HCT116 (cell line): ENCODE results near the gene KDM1B.
"Not testable (repeated sequence)": the region's sequence is repeated elsewhere in the genome, so short reads cannot be mapped to it uniquely, and the experiment has no call there.

Source experiments
- CEBPB ChIP-seq: IDR thresholded peaks from 2 replicates; pipeline ENCODE4 v1.6.1; 2012; ENCODE audit warnings: low read depth
- EZH2 ChIP-seq: fragments of 200-600 bp; sonication (generic); IDR thresholded peaks from 2 replicates; pipeline ENCODE4 v1.6.1; 2017; ENCODE audit warnings: antibody characterized with exemption, mixed run types
- EZH2phosphoT487 ChIP-seq: fragments of 200-600 bp; IDR thresholded peaks from 2 replicates; pipeline ENCODE4 v1.6.1; 2018; ENCODE audit warnings: antibody characterized with exemption, borderline replicate concordance
- JUND ChIP-seq: IDR thresholded peaks from 2 replicates; pipeline ENCODE4 v1.6.1; 2012
- POLR2A ChIP-seq: IDR thresholded peaks from 2 replicates; pipeline ENCODE4 v1.7.0; 2011; ENCODE audit warnings: borderline replicate concordance; ENCODE audit not compliant: insufficient read depth, insufficient read length; ENCODE audit errors: extremely low read depth
- RAD21 ChIP-seq: IDR thresholded peaks from 2 replicates; pipeline ENCODE4 v1.6.1; 2012; ENCODE audit warnings: low read depth, mild to moderate bottlenecking
- SIN3A ChIP-seq: IDR thresholded peaks from 2 replicates; pipeline ENCODE4 v1.6.1; 2012; ENCODE audit warnings: low read depth
- SP1 ChIP-seq: IDR thresholded peaks from 2 replicates; pipeline ENCODE4 v1.6.1; 2012; ENCODE audit warnings: low read depth
- TCF7L2 ChIP-seq: IDR thresholded peaks from 2 replicates; pipeline ENCODE4 v1.7.0; 2011; ENCODE audit warnings: borderline replicate concordance, inconsistent platforms; ENCODE audit not compliant: insufficient read depth, insufficient read length; ENCODE audit errors: extremely low read depth
- YY1 ChIP-seq: IDR thresholded peaks from 2 replicates; pipeline ENCODE4 v1.6.1; 2011; ENCODE audit warnings: low read length, low read depth, moderate library complexity, mild to moderate bottlenecking; ENCODE audit not compliant: insufficient replicate concordance; ENCODE audit errors: extremely low read depth
- ZFX ChIP-seq: fragments of 450-650 bp; IDR thresholded peaks from 2 replicates; pipeline ENCODE4 v1.6.1; 2017
- TF ChIP-seq, protein P1 (sequence below), 3 experiments: fragments of 200-600 bp in 1 of 3; sonication (generic) in 1 of 3; IDR thresholded peaks in 2 of 3; conservative IDR thresholded peaks in 1 of 3; 2 replicates each; pipeline ENCODE4 v1.5.1; 2012 to 2017; ENCODE audit warnings: low read depth in 2 of 3, low read length in 2 of 3, antibody characterized with exemption in 1 of 3, borderline replicate concordance in 1 of 3, control low read depth in 1 of 3, mild to moderate bottlenecking in 1 of 3, mixed read lengths in 1 of 3, mixed run types in 1 of 3, moderate library complexity in 1 of 3; ENCODE audit not compliant: insufficient read depth in 1 of 3
- TF ChIP-seq, protein P2 (sequence below): IDR thresholded peaks from 2 replicates; pipeline ENCODE4 v1.6.1; 2012; ENCODE audit warnings: low read depth

DNA sequence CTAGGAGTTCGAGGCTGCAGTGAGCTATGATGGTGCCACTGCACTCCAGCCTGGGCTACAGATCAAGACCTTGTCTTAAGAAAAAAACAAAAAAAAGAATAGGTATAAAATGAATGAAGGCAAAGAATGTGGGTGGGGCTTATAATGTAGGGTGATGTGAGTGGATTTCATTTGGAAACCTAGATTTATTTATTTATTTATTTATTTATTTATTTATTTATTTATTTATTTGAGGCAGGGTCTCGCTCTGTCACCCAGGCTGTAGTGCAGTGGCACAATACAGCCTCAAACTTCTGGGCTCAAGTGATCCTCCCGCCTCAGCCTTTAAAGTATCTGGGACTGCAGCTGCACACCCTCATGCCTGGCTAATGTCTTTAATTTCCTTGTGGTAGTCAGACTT is 3.8 kb upstream of the KDM1B start:
- TF ChIP-seq, protein P1, sequence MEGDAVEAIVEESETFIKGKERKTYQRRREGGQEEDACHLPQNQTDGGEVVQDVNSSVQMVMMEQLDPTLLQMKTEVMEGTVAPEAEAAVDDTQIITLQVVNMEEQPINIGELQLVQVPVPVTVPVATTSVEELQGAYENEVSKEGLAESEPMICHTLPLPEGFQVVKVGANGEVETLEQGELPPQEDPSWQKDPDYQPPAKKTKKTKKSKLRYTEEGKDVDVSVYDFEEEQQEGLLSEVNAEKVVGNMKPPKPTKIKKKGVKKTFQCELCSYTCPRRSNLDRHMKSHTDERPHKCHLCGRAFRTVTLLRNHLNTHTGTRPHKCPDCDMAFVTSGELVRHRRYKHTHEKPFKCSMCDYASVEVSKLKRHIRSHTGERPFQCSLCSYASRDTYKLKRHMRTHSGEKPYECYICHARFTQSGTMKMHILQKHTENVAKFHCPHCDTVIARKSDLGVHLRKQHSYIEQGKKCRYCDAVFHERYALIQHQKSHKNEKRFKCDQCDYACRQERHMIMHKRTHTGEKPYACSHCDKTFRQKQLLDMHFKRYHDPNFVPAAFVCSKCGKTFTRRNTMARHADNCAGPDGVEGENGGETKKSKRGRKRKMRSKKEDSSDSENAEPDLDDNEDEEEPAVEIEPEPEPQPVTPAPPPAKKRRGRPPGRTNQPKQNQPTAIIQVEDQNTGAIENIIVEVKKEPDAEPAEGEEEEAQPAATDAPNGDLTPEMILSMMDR (IDR thresholded peaks at IDR 0.05 in 2 of 3, conservative IDR thresholded peaks at IDR 0.05 in 1 of 3; ENCODE audit: borderline replicate concordance in 1 of 3, insufficient read depth in 1 of 3, low read depth in 2 of 3, low read length in 2 of 3), result not testable (repeated sequence)
- TF ChIP-seq RAD21, POLR2A, EZH2phosphoT487, SIN3A, JUND, SP1, EZH2, ZFX, TCF7L2, CEBPB, YY1: not testable (repeated sequence)
- TF ChIP-seq, protein P2, sequence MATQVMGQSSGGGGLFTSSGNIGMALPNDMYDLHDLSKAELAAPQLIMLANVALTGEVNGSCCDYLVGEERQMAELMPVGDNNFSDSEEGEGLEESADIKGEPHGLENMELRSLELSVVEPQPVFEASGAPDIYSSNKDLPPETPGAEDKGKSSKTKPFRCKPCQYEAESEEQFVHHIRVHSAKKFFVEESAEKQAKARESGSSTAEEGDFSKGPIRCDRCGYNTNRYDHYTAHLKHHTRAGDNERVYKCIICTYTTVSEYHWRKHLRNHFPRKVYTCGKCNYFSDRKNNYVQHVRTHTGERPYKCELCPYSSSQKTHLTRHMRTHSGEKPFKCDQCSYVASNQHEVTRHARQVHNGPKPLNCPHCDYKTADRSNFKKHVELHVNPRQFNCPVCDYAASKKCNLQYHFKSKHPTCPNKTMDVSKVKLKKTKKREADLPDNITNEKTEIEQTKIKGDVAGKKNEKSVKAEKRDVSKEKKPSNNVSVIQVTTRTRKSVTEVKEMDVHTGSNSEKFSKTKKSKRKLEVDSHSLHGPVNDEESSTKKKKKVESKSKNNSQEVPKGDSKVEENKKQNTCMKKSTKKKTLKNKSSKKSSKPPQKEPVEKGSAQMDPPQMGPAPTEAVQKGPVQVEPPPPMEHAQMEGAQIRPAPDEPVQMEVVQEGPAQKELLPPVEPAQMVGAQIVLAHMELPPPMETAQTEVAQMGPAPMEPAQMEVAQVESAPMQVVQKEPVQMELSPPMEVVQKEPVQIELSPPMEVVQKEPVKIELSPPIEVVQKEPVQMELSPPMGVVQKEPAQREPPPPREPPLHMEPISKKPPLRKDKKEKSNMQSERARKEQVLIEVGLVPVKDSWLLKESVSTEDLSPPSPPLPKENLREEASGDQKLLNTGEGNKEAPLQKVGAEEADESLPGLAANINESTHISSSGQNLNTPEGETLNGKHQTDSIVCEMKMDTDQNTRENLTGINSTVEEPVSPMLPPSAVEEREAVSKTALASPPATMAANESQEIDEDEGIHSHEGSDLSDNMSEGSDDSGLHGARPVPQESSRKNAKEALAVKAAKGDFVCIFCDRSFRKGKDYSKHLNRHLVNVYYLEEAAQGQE, result not testable (repeated sequence)
